Breast epithelium (tissue), 3 donors: ENCODE data around the gene NLRP6.

ENCODE experiments used
- POLR2A ChIP-seq: fragments of 450-650 bp; IDR thresholded peaks from one replicate; pipeline ENCODE4 v1.6.1; 2016; ENCODE audit warnings: antibody characterized with exemption, mild to moderate bottlenecking, moderate library complexity
- TF ChIP-seq, protein P1 (sequence below), 3 donors: fragments of 450-650 bp; IDR thresholded peaks; one replicate each; pipeline ENCODE4 v1.5.1; 2016 to 2017; ENCODE audit warnings: antibody characterized with exemption in 3 of 3, mild to moderate bottlenecking in 3 of 3, moderate library complexity in 3 of 3

- TF ChIP-seq, protein P1, sequence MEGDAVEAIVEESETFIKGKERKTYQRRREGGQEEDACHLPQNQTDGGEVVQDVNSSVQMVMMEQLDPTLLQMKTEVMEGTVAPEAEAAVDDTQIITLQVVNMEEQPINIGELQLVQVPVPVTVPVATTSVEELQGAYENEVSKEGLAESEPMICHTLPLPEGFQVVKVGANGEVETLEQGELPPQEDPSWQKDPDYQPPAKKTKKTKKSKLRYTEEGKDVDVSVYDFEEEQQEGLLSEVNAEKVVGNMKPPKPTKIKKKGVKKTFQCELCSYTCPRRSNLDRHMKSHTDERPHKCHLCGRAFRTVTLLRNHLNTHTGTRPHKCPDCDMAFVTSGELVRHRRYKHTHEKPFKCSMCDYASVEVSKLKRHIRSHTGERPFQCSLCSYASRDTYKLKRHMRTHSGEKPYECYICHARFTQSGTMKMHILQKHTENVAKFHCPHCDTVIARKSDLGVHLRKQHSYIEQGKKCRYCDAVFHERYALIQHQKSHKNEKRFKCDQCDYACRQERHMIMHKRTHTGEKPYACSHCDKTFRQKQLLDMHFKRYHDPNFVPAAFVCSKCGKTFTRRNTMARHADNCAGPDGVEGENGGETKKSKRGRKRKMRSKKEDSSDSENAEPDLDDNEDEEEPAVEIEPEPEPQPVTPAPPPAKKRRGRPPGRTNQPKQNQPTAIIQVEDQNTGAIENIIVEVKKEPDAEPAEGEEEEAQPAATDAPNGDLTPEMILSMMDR (IDR thresholded peaks at IDR 0.05) = no peak
- no peak for TF ChIP-seq POLR2A
These were observed 35.1 kb downstream of the NLRP6 start for GRCh38 chr11:313304-313786.
